ENCODE data around the gene MPG.
"Not testable (repeated sequence)": the region's sequence is repeated elsewhere in the genome, so short reads cannot be mapped to it uniquely, and the experiment has no call there.

MPG gene

DNA sequence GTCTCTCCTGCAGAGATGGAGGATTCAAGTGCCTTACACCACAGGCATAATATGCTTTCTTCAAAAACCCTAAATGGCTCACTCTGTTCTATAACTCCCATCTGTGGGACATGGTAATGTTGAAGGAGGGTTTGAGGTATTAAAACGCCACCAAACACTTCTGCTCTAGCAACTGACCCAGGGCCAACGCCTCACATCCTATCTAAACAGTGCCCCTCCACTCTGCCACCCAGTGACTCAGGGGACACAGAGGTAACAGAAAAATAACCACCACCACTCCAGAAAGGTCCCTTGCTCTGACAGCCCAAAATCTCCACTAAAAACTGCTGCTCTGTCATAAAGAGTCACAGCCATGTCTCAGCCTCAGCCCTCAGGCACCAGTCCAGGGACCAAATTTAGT is 42.7 kb downstream of the MPG start:
- Histone ChIP-seq H3K9me3 (ENCODE audit: control insufficient read depth, insufficient read depth, low read length) (no peaks in the 10 kb centered on the region), H3K27me3 (ENCODE audit: control insufficient read depth, insufficient read depth, low read length) (no peaks in the 10 kb centered on the region), H3K36me3 (ENCODE audit: control insufficient read depth, insufficient read depth, low read length) (peaks cover 16% of the 10 kb centered on the region; the same call in 1 of the 2 replicates), H3K9ac (ENCODE audit: low read depth, low read length) (no peak overlapping the region), H3K27ac (ENCODE audit: low read depth, low read length) (no peak overlapping the region), H3K4me1 (ENCODE audit: control insufficient read depth, insufficient read depth, low read length) (0 out of 2 replicates have a peak, but pooled peaks cover 3% of the 10 kb centered on the region), H3K4me3 (ENCODE audit: low read depth, low read length) (no peak overlapping the region)

DNA sequence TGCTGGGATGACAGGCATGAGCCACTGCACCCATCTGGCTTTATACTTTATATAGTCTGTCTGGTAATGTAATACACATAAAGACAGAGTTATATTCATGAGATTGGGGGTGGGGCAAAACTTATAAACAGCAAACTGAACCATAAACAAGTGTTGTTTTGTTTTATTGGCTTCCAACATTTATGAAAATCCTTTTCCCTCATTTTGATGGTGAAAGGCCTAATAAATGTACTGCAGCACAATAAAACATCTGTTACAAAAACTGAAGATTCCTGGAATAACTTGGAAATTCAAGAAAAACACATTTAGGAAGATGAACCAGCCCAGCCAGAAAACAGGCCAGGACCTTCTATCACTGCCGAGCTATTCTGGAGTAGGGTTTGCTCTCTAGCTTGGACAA is 44.3 kb downstream of the MPG start:
- no peaks in the 10 kb centered on the region for H3K27me3 ChIP-seq (ENCODE audit: control insufficient read depth, insufficient read depth, low read length)
- H3K27ac ChIP-seq (ENCODE audit: low read depth, low read length) = no peak overlapping the region
- no peak overlapping the region for H3K9ac ChIP-seq (ENCODE audit: low read depth, low read length)
- H3K4me3 ChIP-seq (ENCODE audit: low read depth, low read length) = no peak overlapping the region
- H3K9me3 ChIP-seq (ENCODE audit: control insufficient read depth, insufficient read depth, low read length) = no peaks in the 10 kb centered on the region
- H3K36me3 ChIP-seq (ENCODE audit: control insufficient read depth, insufficient read depth, low read length) = peaks cover 3% of the 10 kb centered on the region; the same call in 1 of the 2 replicates
- H3K4me1 ChIP-seq (ENCODE audit: control insufficient read depth, insufficient read depth, low read length) = 0 out of 2 replicates have a peak, but pooled peaks cover 3% of the 10 kb centered on the region

DNA sequence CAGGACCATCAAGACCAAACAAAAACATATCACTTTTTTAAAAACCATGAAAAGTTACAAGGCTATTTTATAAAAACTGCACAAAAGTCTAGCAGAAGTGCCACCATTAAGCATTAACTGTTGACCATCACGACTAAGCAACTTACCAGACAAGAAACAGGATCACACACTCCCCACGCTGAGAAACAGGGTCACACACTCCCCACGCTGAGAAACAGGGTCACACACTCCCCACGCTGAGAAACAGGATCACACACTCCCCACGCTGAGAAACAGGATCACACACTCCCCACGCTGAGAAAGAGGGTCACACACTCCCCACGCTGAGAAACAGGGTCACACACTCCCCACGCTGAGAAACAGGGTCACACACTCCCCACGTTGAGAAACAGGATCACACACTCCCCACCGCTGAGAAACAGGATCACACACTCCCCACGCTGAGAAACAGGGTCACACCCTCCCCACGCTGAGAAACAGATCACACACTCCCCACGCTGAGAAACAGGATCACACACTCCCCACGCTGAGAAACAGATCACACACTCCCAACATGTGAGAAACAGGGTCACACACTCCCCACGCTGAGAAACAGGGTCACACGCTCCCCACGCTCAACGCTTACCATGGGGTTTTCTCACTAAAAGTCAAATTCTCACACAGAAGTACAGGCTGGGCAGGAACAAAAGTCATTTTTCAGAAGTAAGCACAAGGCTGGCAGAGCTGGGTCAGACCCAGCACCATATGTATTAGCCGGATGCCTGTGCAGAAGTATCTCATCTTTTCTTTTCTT is 45.7 kb downstream of the MPG start:
- H3K27me3 ChIP-seq (ENCODE audit: control insufficient read depth, insufficient read depth, low read length); H3K36me3 ChIP-seq (ENCODE audit: control insufficient read depth, insufficient read depth, low read length); H3K9me3 ChIP-seq (ENCODE audit: control insufficient read depth, insufficient read depth, low read length); H3K4me3 ChIP-seq (ENCODE audit: low read depth, low read length); H3K27ac ChIP-seq (ENCODE audit: low read depth, low read length); H3K9ac ChIP-seq (ENCODE audit: low read depth, low read length); H3K4me1 ChIP-seq (ENCODE audit: control insufficient read depth, insufficient read depth, low read length): not testable (repeated sequence)

DNA sequence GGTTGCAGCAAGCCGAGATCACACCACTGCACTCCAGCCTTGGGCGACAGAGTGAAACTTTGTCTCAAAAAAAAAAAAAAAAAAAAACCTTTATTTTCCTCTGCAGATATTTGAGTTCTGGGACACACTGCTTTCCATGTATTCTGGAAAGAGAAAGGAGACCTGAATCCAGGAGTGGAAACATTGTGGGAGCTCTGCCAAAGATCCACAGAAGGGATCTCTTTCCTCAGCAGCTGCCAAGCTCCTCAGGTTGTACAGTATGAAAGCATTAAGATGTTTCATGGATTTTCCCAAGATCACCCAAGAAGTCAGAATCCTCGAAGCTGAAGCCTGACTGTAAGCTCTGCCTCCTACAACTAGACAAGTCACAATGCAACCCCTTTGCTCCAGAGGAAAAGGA is 47.0 kb downstream of the MPG start:
- Histone ChIP-seq H3K9me3 (ENCODE audit: control insufficient read depth, insufficient read depth, low read length) (no peaks in the 10 kb centered on the region), H3K27me3 (ENCODE audit: control insufficient read depth, insufficient read depth, low read length) (no peaks in the 10 kb centered on the region), H3K9ac (ENCODE audit: low read depth, low read length) (no peak overlapping the region), H3K4me3 (ENCODE audit: low read depth, low read length) (no peak overlapping the region), H3K27ac (ENCODE audit: low read depth, low read length) (no peak overlapping the region), H3K4me1 (ENCODE audit: control insufficient read depth, insufficient read depth, low read length) (no peaks in the 10 kb centered on the region), H3K36me3 (ENCODE audit: control insufficient read depth, insufficient read depth, low read length) (peaks cover 3% of the 10 kb centered on the region; the same call in 1 of the 2 replicates)

DNA sequence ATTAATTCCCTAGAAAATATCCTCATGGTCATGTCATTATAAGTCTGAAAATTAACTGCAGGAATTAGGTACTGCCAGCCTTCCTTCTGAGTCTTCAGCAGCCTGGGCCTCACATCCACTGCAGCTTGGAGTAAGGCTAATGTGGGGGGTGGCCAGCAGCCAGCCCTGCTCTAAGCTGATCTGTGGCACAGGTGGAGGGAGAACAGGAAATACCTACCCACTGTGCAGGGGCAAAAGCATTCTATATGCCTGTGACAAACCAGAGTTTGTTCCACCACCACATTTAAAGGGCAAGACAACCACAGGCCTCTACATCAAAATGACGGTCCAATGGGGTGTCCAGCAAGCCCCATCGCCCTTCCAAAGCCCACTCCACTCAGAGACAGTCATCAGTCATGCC is 51.0 kb downstream of the MPG start:
- Histone ChIP-seq H3K9ac (ENCODE audit: low read depth, low read length) (no peak overlapping the region), H3K36me3 (ENCODE audit: control insufficient read depth, insufficient read depth, low read length) (no peaks in the 10 kb centered on the region), H3K4me1 (ENCODE audit: control insufficient read depth, insufficient read depth, low read length) (no peaks in the 10 kb centered on the region), H3K27ac (ENCODE audit: low read depth, low read length) (no peak overlapping the region), H3K4me3 (ENCODE audit: low read depth, low read length) (no peak overlapping the region), H3K27me3 (ENCODE audit: control insufficient read depth, insufficient read depth, low read length) (no peaks in the 10 kb centered on the region), H3K9me3 (ENCODE audit: control insufficient read depth, insufficient read depth, low read length) (no peaks in the 10 kb centered on the region)

DNA sequence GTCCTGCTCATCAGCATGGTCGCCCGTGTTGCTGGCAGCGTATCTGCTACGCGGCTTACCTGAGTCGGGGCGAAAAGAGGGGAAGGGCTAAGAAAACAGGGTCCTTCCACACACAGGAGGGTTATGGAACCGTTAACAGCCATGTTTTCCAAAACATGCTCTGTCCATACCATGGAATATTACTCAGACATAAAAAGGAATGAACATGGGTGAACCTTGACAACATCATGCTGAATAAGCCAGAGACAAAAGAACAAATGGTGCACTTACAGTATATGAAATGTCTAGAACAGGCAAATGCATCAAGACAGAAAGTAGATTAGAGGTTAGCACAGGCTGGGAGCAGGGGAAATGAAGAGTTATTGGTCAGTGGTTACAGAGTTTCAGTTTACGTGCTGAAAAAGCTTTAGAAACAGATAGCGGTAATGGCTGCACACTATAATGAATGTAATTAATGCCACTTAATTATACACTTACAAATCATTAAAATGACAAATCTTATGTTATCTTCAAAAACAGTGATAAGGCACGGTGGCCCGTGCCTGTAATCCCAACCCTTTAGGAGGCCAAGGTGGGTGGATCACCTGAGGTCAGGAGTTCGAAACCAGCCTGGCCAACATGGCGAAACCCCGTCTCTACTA is 52.6 kb downstream of the MPG start:
- no peak overlapping the region for H3K4me3 ChIP-seq (ENCODE audit: low read depth, low read length)
- H3K36me3 ChIP-seq (ENCODE audit: control insufficient read depth, insufficient read depth, low read length) = no peaks in the 10 kb centered on the region
- no peaks in the 10 kb centered on the region for H3K27me3 ChIP-seq (ENCODE audit: control insufficient read depth, insufficient read depth, low read length)
- H3K9me3 ChIP-seq (ENCODE audit: control insufficient read depth, insufficient read depth, low read length) = no peaks in the 10 kb centered on the region
- H3K9ac ChIP-seq (ENCODE audit: low read depth, low read length) = no peak overlapping the region
- no peaks in the 10 kb centered on the region for H3K4me1 ChIP-seq (ENCODE audit: control insufficient read depth, insufficient read depth, low read length)
- no peak overlapping the region for H3K27ac ChIP-seq (ENCODE audit: low read depth, low read length)

DNA sequence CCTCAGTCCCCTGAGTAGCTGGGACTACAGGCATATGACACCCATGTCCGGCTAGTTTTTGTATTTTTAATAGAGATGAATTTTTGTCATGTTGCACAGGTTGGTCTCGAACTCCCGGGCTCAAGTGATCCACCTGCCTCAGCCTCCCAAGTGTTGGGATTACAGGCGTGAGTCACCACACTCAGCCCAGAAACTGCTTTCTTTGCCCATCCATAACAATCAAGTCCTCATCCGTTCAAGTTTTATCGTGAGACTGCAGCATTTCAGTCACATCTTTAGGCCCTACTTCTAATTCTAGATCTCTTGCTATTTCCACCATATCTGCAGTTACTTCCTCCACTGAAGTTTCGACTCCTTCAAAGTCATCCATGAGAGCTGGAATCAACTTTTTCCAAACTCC is 54.1 kb downstream of the MPG start:
- Histone ChIP-seq H3K4me1 (ENCODE audit: control insufficient read depth, insufficient read depth, low read length) (no peaks in the 10 kb centered on the region), H3K4me3 (ENCODE audit: low read depth, low read length) (no peak overlapping the region), H3K27me3 (ENCODE audit: control insufficient read depth, insufficient read depth, low read length) (no peaks in the 10 kb centered on the region), H3K27ac (ENCODE audit: low read depth, low read length) (no peak overlapping the region), H3K9me3 (ENCODE audit: control insufficient read depth, insufficient read depth, low read length) (no peaks in the 10 kb centered on the region), H3K36me3 (ENCODE audit: control insufficient read depth, insufficient read depth, low read length) (no peaks in the 10 kb centered on the region), H3K9ac (ENCODE audit: low read depth, low read length) (no peak overlapping the region)

DNA sequence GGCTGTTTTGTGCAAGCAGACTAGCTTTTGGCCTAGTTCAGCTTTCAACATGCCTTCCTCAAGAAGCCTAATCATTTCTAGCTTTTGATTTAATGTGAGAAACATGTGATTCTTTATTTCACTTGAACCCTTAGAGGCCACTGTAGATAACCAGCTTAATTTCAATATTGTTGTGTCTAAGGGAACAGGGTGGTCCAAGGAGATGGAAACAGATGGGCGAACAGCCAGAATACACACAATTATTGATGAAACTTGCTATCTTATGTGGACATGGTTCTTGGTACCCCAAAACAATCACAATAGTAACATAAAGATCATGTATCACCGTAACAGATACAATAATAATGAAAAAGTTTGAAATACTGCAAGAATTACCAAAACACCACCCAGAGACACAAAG is 55.7 kb downstream of the MPG start:
- no peak overlapping the region for H3K9ac ChIP-seq (ENCODE audit: low read depth, low read length)
- H3K9me3 ChIP-seq (ENCODE audit: control insufficient read depth, insufficient read depth, low read length) = no peaks in the 10 kb centered on the region
- H3K4me1 ChIP-seq (ENCODE audit: control insufficient read depth, insufficient read depth, low read length) = no peaks in the 10 kb centered on the region

More for the DNA sequence above, 55.7 kb downstream of the MPG start:
- Histone ChIP-seq H3K36me3 (ENCODE audit: control insufficient read depth, insufficient read depth, low read length) (no peaks in the 10 kb centered on the region), H3K27me3 (ENCODE audit: control insufficient read depth, insufficient read depth, low read length) (no peaks in the 10 kb centered on the region), H3K4me3 (ENCODE audit: low read depth, low read length) (no peak overlapping the region), H3K27ac (ENCODE audit: low read depth, low read length) (no peak overlapping the region)
